ENCODE measurements around the gene TENM4.

Gene TENM4

DNA sequence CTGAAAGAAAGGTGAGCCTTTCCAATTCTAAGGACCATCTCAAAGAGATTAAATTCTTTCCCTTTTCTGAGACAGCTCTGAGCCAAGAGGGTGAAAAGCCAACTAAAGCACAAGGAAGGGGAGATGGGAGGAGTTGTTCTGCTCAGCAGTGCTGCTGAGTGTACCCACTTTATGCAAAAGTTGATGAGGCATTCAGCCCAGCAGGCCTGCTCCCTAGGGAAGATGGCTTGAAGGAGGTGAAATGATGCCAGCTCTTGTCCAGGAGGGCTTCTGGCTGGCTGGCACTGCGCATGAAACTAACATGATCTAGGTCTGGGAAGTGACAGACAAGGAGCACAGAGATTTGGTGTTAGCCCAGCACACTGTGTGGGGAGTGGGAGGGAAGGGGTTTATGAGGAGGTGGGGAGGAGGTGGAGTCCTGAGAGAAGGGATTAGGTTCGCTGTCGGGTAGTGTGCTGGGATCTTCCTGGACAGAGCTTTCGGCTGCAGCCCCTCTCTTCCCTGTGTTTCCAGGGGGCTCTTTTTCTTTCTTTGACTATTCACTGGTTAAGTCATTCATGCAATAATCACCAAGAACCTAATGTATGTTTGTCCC lies 640.6 kb downstream of the TENM4 start:
- DNase-seq = no peak

DNA sequence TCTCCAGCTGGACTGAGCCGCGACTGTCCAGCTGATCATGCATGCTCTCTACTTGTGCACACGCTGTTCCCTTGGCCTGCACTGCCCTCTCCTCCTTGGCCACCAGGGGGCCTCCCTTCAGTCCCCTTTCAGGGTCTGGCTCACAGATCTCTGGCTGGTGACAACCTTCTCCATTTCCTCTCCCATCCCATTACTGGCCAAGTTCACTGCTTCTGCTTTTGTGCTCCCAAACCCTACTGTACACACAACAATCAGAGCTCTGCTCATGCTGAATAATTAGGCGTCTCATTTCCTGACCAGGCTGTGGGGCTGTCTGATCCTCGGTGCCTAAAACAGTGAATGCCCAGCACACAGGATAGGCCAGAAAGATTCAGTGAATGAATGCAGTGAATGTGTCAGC lies 642.2 kb downstream of the TENM4 start:
- peak; percentile 73 for DNase-seq

DNA sequence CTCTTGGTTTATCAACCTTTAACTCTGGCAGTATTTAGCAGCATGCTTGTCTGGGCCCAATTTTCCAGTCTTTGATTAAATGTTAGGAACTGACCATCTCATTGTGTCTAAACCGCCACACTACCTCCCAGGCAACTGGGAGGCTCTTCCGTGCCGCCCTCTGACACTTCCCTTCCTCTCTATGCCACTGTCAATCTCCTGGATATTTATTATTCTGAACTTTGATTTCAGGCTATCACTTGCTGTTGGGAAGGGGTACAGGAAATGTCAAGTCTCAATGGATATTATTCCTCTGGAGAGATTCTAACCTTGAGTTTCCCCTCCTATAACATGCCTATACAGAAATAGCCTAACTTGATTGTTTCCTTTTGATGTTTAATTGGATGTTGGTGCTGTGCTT lies 643.3 kb downstream of the TENM4 start:
- no peak for DNase-seq

DNA sequence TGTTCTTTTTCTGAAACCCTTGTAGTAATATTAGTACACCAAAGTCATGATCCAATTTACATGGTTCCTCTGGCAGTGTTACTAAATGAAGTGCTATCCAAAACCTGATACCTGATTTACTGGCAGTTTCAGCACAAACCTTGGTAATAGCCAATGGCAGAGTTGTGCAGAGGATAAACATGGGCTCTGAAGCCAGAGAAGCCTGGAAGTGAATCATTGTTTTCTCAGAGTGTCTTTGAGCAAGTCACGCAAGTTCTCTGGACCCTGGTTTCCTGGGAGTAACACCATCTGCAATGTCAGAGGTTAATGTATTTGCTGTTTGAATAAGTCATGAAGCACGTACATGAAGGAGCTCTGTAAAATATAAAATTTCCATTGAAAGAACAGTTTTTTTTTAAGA lies 643.9 kb downstream of the TENM4 start:
- no peak for DNase-seq

DNA sequence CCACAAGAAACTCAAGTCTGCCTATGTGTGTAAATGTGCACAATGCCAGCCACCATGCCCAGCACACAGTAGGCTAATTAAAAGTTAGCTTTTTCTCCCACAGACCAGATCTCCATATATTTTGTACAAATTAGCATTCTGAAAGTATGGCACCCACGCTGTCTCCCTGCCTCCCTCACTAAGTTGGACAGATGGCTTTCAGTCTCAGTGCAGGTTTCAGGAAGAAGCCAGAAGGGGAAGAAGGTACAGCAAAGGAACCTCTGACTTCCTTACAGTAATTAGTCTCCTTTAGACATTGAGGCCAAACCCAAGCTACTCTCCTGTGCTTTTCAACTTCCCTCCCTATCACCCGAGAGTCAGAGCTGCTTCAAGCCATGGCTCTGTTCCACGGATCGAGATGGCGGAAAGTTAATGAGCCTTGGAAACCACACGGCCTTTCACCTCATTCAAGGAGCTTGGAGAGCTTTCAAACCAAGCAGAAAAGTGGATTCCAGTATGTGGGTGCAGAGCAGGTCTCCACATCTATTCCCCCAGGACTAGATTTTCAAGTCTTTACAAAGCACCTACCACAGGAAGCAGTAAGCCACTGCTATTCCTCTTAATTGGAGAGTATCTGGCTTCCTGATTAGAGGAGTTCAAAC lies 645.1 kb downstream of the TENM4 start:
- no peak for DNase-seq

DNA sequence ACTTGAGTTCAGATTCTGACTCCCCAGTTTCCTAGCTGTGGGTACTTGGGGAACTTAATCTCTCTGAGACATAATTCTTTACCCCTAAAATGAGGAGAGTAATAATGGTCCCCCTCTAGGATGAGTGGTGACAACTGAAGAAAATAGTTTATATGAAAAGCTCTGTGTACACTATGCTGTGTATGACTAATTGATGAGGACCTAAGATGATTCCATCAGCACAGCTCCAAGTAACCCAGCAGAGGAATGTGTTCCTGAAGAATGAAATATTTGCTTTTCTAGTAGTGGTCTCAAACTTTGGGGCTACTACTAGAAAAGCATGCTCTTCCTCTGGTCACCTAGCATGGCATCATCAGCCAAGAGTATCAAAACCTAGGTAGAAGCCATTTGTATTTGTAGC lies 648.9 kb downstream of the TENM4 start:
- no peak for DNase-seq

DNA sequence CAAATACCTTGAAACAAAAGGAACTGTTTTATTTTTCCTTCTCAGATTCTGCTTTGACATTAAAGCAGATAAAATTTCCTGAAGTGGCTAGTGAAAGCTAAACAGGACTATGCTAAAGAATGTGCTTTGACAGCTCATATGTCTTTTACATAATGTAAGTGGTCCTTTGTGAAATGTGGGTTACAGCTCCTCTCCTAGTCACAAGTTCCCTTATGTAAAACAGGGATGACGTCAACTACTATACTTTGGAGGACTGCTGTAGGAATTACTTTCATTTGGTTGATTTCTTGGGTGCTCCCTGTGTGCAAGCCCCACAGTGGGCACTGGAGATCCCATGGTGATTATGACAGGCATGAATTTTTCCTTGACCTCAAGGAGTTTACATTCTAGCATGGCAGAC lies 649.6 kb downstream of the TENM4 start:
- no peak for DNase-seq

DNA sequence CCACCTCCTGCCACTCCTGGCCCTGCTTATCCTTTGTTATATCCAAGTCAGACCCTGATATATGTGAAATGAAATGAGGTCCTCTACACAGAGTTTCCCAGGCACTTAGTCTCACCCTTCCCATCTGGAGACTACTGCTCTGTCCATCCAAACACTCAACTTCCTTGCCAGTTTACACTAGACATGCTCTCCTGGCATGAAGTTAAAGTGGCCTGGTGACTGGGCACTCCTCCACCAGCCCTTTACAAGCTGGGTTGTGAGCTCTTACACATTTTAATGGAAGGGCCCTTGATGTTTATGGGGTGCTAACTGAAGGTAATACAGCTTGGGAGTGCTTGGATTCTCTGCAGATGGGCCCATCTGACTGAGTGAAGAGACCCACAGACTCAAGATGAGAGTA lies 650.0 kb downstream of the TENM4 start:
- DNase-seq = no peak

DNA sequence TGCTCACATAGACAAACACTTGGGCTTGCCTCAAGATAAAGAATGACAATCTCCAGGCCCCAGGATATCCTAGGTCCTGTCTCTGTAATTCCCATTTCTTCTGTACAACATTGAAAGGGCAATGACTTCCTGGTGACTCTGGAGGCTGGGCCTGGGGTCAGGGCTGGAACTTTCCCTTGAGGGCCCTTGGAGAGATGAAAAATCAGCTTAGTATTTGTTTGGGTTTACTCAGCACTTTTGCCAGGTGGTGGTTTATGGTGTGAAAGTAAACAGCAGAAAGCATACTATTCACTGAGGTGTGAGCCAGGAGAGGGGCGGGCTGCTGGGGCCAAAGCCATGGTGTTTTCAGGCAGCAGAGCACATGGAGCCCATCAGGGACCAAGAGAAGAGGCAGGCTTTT lies 651.5 kb downstream of the TENM4 start:
- no peak for DNase-seq

DNA sequence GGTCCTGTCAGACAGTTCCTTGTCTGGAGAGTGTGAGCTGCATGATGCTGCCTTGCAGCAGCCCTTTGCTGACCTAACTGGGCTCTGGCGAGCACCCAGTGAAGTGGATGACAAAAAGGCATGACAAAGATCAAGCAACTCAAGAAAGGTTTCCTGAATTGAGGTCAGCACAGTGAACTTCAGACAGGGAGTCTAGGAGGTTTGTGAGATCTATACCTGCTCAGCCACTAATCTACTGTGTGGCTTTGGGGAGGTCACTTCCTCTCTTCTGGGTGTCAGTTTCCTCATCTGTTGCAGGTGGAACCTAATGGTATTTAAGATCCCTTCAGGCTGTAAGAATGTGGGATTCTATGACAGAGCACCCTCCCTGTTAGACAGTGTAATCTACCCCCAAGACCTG lies 652.3 kb downstream of the TENM4 start:
- DNase-seq = no peak

DNA sequence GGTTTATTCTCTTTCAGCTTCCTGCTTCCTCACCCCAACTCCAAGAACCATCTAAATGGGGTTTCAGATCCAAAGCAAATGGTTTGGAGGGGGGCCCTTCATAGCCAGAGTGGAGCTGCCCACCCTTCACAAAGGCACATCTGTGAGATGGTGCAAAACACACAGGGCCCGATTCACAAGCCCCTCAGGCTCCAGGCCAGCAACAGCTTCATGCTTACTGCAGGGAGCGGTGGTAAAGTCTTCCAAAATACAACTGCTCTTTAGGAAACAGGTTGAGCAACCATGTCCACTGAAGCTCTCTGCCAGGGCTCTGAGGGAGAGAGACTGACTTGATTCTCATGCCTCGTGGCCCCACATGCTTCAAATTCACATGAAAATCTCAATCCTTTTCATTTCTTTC lies 653.1 kb downstream of the TENM4 start:
- no peak for DNase-seq

DNA sequence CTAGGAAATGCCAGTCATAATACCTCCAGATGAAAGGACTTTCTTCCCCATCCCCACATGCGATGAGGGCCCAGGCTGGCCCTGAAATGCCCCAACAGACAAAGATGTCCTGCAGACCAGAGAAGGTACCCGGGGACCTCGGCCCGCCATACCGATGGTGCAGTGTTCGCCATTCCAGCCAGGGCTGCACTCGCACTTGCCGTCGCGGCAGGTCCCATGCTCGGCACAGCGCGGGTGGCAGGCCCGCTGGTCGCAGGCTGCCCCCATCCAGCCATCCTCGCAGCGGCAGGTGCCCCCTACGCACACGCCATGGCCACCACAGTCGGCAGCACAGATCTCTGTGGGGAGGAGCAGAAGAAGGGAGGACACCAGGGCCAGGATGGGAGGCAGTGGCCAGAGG lies 654.1 kb downstream of the TENM4 start:
- DNase-seq = no peak

DNA sequence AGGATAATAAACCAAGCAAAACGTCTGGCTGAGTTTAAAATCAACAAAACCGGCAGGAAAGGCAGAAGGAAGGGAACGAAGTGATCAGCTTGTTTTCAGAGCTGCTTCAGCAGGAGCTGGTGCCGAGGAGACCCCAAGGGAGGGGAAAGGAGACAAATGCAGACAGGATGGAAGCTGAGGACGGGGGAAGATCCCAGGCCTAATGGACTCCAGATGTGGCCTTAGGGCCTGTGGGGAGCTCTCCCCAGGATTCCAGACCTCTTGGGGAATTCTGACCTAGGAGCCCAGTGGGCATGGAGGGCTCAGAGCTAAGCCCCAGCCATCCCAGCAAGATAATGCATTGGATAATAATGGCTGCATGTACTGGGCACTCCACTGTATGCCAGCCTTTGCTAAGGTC lies 654.7 kb downstream of the TENM4 start:
- DNase-seq = no peak

DNA sequence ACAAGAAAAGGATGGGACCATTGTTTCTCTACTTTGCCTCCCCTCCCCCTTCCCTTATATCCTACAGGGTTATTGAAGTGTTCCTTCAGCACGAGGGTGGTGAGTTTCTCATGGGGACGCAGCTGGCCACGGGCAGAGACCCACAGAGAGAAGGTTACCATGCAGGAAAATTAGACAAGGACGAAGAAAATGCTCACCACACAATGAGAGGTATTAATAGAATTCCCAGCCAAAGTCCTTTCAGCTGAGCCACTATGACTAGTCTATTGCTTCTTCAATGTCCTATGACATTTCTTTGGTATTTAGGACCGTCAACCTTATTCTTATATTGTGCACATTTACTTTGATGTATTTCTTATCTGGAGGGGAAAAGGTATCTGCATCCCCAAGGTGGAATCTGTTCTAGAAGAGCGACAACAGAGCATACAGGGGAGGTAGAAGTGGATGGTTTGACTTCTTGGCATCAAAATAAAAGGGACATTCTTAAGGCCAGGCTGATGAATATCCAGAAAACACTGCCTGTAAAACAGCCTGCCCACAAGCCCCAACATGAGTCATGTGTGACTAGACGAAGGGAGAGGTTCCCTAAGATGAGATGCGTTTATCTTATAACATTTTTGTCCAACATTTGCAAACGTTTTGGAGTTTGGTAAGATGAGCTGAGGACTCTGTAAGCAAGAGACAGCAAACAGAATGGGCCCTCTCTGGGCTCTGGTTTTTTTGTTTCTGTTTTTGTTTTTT lies 656.3 kb downstream of the TENM4 start:
- DNase-seq = no peak

DNA sequence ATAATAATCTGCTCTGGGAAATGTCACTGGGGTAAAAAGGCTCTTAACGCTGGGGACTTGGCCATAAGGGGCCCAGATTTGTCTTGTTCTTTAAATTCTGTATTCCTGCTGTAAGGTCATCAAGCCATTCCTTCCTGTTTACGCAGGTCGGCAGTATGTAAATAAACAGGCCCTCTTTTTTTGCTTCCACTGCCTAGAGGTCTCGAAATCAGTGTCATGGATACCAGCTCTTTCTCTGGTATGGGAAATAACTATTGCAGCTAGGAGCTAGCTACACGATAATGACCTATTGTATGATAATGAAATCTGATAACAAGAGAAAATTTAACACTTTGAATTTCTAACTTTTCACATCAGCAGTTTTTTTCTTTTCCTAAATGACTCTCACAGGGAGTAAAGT lies 657.0 kb downstream of the TENM4 start:
- no peak for DNase-seq

DNA sequence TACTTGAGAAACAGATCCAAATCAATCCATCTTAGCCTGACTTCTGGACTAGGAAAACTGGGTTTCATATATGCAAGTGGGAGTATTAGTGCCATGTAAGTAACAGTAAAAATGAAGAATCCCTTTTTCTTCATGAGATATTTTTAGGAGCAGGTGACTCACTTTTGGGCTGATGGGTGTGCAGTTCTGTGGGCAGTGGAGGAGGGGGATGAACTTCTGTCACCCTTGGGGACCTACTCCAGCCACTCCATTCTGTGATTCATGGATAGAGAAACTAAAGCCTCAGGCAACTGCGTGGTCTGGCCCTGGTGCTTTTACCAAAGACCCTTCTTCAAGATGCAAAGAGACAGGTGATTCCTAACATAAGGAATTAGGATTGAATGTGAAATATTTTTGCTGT lies 657.5 kb downstream of the TENM4 start:
- no peak for DNase-seq

DNA sequence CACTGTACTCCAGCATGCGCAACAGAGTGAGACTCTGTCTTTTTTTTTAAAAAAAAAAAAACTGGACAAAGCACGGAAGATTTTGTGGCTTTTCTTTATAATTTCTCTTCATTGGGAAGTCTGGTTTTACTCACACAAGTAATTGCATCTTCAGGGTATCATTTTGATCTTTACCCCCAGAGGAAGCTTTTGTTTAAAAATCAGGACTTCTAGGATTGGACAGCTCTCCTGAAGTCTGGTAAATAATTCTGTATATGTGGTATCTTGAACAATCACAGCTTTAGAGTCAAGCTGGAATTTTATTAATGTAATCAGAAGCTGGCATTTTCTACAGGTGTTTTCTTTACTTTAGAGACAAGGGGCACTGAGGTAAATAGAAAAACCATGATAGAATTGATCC lies 658.1 kb downstream of the TENM4 start:
- DNase-seq = no peak

DNA sequence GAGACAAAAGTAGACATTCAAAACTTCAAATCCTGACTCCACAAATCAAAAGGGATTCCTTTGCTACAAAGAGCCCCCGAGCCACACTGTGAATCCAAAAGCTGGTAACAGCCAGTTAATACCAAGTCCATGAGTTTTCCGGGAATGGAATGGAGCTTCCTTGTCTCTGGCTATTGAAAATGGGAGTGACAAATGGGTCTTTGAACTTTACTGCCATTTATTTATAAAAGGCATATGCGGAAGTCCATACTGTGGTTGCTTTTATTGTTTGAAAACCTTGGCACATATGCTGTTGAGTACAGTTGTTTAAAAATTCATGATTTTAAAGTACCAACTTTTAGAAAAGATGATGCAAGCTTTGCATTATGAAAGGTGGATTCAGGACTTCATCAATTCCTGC lies 659.9 kb downstream of the TENM4 start:
- no peak for DNase-seq

DNA sequence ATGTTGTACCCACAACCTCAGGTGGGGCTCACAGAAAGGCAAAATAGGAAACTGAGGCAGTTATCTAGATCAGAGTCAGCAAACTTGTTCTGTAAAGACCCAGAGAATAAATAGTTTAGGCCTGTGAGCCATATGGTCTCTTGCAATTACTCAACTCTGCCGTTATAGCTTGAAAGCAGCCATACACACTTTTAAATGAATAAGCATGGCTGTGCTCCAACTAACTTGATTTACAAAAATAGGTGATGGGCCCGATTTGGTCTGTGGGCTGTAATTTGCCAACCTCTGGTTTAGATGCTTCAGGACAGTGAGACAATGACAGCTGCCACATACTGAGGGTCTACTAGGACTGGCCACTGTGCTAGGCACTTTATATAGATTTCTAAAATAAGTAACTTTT lies 667.3 kb downstream of the TENM4 start:
- DNase-seq = no peak

DNA sequence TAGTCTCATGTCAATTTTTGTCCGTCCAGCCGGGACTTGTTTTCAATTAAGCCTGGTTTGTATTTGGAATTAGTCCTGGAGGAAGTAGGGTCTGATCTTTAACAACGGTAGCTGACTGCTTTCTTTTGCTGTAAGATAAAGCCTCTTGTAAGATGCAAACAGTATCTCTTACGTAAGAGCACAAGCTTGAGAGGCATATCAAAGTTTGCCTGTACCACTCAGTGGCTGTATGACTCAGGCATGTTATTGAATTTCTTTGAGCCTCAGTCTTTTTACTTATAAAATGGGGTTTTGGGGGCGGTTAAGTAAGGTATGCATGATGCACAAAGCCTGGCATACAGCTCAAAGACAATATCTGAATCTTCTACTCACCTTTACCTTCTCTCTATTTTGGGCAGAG lies 667.8 kb downstream of the TENM4 start:
- no peak for DNase-seq

DNA sequence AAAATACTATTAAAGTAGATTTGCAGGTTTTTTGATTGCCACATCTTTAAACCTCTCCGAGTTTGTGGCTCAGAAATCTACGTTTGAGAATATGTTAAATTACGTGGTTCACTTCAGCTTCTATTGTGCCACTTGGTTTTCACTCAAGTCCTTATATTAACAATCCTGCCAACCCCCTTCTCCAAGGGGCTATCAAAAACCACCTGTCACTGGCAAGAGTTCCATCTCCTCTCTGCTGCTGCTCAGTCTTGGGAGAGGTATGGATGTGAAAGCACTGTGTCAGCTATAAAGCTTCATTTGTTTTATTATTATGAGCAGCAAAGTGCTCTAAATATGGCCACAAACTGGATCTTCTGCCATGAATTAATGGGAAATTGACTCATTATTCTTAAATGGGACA lies 668.6 kb downstream of the TENM4 start:
- no peak for DNase-seq

DNA sequence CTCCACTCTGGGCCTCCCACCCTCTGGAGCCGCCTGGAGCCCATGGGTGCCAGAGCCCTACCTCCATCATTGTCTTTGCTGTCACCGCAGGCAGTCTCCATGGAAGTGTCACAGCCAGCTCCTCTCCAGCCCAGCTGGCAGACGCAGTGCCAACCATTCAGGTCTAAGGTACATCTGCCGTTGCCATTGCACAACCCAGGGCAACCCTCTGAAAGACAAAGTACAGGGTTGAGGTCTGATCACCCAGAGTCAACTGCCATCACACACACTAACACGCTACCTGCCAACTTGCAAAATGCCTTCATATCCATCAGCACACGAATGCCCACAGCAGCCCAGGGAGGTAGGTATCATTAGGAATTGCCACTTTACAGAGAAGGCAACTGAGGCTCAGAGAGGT lies 669.9 kb downstream of the TENM4 start:
- DNase-seq = no peak

DNA sequence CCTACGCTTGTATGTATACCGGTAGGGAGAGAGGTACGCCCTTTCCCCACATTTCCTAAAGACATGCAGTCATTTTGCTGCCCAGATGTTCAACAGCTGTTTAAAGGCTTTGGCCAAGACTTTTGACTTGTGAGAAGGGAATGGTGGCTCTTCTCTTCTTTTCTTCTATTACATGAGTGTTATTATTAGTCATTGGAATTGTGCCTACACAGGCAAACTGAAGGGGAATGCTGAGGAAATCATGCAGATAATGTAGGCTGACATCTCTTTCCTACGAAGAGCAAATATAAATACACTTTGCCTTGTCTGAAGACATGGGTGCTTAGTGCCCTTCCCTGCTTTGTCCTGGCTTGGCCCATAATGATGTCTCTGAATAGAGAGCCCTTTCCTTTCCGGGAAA lies 671.9 kb downstream of the TENM4 start:
- no peak for DNase-seq

DNA sequence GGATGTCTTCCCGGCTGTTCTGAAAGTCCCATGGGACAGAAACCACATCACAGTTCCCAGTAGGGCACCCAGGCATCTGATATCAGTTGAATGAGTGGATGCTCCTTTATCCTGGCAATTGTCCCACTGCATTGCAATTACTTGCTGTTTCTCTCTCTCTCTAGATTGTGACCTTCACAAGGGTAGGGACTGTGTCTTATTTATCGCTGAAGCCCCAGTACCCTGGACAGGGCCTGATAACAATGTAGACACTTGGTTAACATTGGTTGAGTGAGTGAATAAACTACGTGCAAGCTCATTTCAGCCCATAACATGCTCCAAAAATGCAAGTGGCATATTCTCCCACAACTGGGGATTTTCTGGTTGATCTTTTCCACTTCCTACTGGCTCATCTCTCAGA lies 672.5 kb downstream of the TENM4 start:
- no peak for DNase-seq

Measured in stimulated activated CD8-positive, alpha-beta memory T cell treated with anti-CD3 and anti-CD28 coated beads, Interleukin-4, amount 100 ng/mL, for 48 hours (primary cell).